ENCODE results near the gene ZMYND15.
A peak's percentile ranks its signal among the peaks of the same experiment; 100 is the strongest.

The ZMYND15 gene

DNA sequence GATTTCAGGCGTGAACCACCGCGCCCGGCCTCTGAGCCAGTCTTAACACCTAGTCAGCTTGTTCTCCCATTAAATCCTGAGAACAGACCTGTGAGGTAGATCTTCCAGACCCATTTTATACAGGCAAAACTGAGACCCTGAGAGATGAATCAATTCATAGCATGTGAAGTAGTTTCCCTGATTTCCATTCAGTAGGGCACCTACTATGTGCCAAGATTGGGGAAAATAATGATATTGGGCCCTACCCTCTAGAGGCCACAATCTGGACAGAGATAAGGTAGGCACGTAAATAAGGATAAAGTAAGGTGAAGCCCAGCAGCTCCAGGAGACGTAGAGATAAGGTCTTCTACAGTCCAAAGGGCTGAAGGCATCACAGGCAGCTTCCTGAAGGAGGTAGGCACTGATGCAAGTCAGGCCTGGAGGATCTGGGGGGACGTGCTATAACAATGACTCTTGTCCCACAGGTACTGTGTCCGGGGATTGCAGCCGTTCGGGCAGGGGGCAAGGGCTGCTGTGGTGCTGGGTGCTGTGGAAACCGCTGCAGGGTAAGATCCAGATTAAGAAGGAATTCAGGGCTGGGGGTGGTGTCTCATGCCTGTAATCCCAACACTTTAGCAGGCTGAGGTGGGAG lies 40.8 kb downstream of the ZMYND15 start:
- Histone ChIP-seq H3K4me3 (ENCODE audit: insufficient read depth, low read depth, low read length, poor library complexity, severe bottlenecking) (no peak overlapping the region), H3K27ac (ENCODE audit: insufficient read depth, low read length, poor library complexity, severe bottlenecking) (no peak overlapping the region), H3K4me1 (ENCODE audit: control insufficient read depth, insufficient read depth, low read length, poor library complexity, severe bottlenecking) (peaks cover 2% of the 10 kb centered on the region), H3K27me3 (replicated peaks; ENCODE audit: control insufficient read depth, insufficient read depth, low read length, poor library complexity, severe bottlenecking) (peaks cover 18% of the 10 kb centered on the region), H3K9me3 (ENCODE audit: control insufficient read depth, low read length) (no peaks in the 10 kb centered on the region), H3K36me3 (ENCODE audit: control insufficient read depth, insufficient read depth, low read length) (no peaks in the 10 kb centered on the region)
- no peak for DNase-seq

GRCh38 chr17:4782652-4783051 lies 43.0 kb downstream of the ZMYND15 start:
- Histone ChIP-seq H3K27me3 (replicated peaks; ENCODE audit: control insufficient read depth, insufficient read depth, low read length, poor library complexity, severe bottlenecking) (peaks cover 32% of the 10 kb centered on the region), H3K4me1 (ENCODE audit: control insufficient read depth, insufficient read depth, low read length, poor library complexity, severe bottlenecking) (peaks cover 10% of the 10 kb centered on the region), H3K4me3 (ENCODE audit: insufficient read depth, low read depth, low read length, poor library complexity, severe bottlenecking) (no peak overlapping the region), H3K27ac (ENCODE audit: insufficient read depth, low read length, poor library complexity, severe bottlenecking) (no peak overlapping the region), H3K9me3 (ENCODE audit: control insufficient read depth, low read length) (no peaks in the 10 kb centered on the region), H3K36me3 (ENCODE audit: control insufficient read depth, insufficient read depth, low read length) (no peaks in the 10 kb centered on the region)
- no peak for DNase-seq

- H3K27ac ChIP-seq (ENCODE audit: insufficient read depth, low read length, poor library complexity, severe bottlenecking): no peak overlapping the region
- DNase-seq: no peak
- no peaks in the 10 kb centered on the region for H3K36me3 ChIP-seq (ENCODE audit: control insufficient read depth, insufficient read depth, low read length)
- H3K4me1 ChIP-seq (ENCODE audit: control insufficient read depth, insufficient read depth, low read length, poor library complexity, severe bottlenecking): peaks cover 18% of the 10 kb centered on the region
- H3K9me3 ChIP-seq (ENCODE audit: control insufficient read depth, low read length): no peaks in the 10 kb centered on the region
- H3K4me3 ChIP-seq (ENCODE audit: insufficient read depth, low read depth, low read length, poor library complexity, severe bottlenecking): no peak overlapping the region
- peaks cover 32% of the 10 kb centered on the region for H3K27me3 ChIP-seq (replicated peaks; ENCODE audit: control insufficient read depth, insufficient read depth, low read length, poor library complexity, severe bottlenecking)
Observed at GRCh38 chr17:4785311-4786105, 45.9 kb downstream of the ZMYND15 start.

GRCh38 chr17:4786106-4786511 lies 46.5 kb downstream of the ZMYND15 start, which contains the start of gene VMO1:
Gene VMO1, minus strand, starts transcription at chr17:4786364. Its CDS starts 12 bp downstream, at chr17:4786352.
- no peak within 1 kb of the TSS for H3K4me3 ChIP-seq (ENCODE audit: insufficient read depth, low read depth, low read length, poor library complexity, severe bottlenecking)
- H3K9me3 ChIP-seq (ENCODE audit: control insufficient read depth, low read length): no peaks in the 10 kb centered on the region
- H3K4me1 ChIP-seq (ENCODE audit: control insufficient read depth, insufficient read depth, low read length, poor library complexity, severe bottlenecking): peaks cover 20% of the 10 kb centered on the region
- no peak for DNase-seq
- peaks cover 32% of the 10 kb centered on the region for H3K27me3 ChIP-seq (replicated peaks; ENCODE audit: control insufficient read depth, insufficient read depth, low read length, poor library complexity, severe bottlenecking)
- H3K27ac ChIP-seq (ENCODE audit: insufficient read depth, low read length, poor library complexity, severe bottlenecking): no peak within 1 kb of the TSS
- no peaks in the 10 kb centered on the region for H3K36me3 ChIP-seq (ENCODE audit: control insufficient read depth, insufficient read depth, low read length)

GRCh38 chr17:4786516-4786915 lies 46.9 kb downstream of the ZMYND15 start:
- peaks cover 31% of the 10 kb centered on the region for H3K27me3 ChIP-seq (replicated peaks; ENCODE audit: control insufficient read depth, insufficient read depth, low read length, poor library complexity, severe bottlenecking)
- DNase-seq: no peak
- peaks cover 20% of the 10 kb centered on the region for H3K4me1 ChIP-seq (ENCODE audit: control insufficient read depth, insufficient read depth, low read length, poor library complexity, severe bottlenecking)
- H3K27ac ChIP-seq (ENCODE audit: insufficient read depth, low read length, poor library complexity, severe bottlenecking): no peak overlapping the region
- no peak overlapping the region for H3K4me3 ChIP-seq (ENCODE audit: insufficient read depth, low read depth, low read length, poor library complexity, severe bottlenecking)
- H3K9me3 ChIP-seq (ENCODE audit: control insufficient read depth, low read length): no peaks in the 10 kb centered on the region
- no peaks in the 10 kb centered on the region for H3K36me3 ChIP-seq (ENCODE audit: control insufficient read depth, insufficient read depth, low read length)

DNA sequence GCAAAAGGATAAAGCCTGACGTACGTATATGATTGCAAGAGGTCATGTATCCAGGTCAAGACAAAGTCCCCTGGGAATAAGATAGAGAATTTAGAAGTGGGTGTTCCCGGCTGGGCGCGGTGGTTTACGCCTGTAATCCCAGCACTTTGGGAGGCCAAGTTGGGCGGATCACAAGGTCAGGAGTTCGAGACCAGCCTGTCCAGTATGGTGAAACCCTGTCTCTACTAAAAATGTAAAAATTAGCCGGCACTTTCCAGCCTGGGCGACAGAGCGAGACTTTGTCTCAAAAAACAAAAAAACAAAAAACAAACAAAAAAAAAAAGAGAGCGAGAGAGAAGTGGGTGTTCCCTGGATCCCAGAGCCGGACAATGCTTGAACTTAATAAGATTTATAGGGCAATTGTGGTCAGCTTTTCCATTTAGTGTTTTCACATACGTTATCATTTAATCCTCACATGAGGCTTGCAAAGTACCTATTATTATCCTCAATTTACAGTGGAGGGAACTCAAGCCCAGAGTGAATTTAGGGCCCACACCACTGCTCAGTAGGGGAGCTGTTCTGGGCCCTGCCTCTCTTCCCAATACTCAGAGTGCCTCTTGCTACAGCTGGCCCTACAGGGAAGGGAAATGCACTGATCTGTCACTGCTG lies 48.6 kb downstream of the ZMYND15 start:
- Histone ChIP-seq H3K4me1 (ENCODE audit: control insufficient read depth, insufficient read depth, low read length, poor library complexity, severe bottlenecking) (peaks cover 20% of the 10 kb centered on the region), H3K27me3 (replicated peaks; ENCODE audit: control insufficient read depth, insufficient read depth, low read length, poor library complexity, severe bottlenecking) (peaks cover 20% of the 10 kb centered on the region), H3K36me3 (ENCODE audit: control insufficient read depth, insufficient read depth, low read length) (no peaks in the 10 kb centered on the region), H3K4me3 (ENCODE audit: insufficient read depth, low read depth, low read length, poor library complexity, severe bottlenecking) (no peak overlapping the region), H3K27ac (ENCODE audit: insufficient read depth, low read length, poor library complexity, severe bottlenecking) (no peak overlapping the region), H3K9me3 (ENCODE audit: control insufficient read depth, low read length) (no peaks in the 10 kb centered on the region)
- DNase-seq: no peak

DNA sequence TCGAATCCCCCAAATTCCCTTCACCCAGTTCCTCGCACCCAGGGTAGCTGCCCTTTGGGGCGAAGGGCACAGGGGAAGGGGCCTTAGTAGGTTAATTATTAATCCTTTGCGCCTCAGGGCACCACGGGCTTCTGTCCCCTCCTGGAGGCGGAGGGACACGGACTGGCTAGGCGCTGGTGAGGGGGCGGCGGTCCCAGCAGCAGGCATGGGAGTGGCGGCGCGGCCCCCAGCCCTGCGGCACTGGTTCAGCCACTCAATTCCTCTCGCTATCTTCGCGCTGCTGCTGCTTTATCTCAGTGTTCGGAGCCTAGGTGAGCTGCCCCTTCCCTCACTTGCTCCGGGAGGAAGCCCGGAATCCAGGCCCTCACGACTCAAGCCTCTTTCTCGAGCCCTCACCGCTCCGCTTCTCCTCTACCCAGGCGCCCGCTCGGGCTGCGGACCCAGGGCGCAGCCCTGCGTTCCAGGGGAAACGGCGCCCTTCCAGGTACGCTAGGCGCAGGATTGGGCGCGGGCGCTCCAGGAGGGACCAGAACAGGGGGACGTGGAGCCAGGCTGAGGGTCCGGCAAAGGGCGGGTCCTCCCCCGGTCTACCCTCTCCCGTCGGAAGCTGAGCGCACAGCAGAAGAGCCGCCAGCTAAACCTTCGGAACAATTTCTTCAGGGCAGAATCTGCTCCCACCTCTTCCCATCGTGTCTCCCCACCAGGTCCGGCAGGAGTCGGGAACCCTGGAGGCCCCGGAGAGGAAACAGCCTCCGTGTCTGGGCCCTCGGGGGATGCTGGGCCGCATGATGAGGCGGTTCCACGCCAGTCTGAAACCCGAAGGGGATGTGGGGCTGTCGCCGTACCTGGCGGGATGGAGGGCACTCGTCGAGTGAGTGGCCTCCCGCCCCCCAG lies 49.4 kb downstream of the ZMYND15 start, which contains the start of gene GLTPD2:
TSS of gene GLTPD2 (plus strand) at position 158 of the 894 bp plus-strand sequence. CDS start at position 206, 48 bp downstream.
- peak within 1 kb of the TSS; percentile 77 for H3K27ac ChIP-seq (ENCODE audit: insufficient read depth, low read length, poor library complexity, severe bottlenecking)
- peak within 1 kb of the TSS; percentile 62 for H3K4me3 ChIP-seq (ENCODE audit: insufficient read depth, low read depth, low read length, poor library complexity, severe bottlenecking)
- peaks cover 15% of the 10 kb centered on the region for H3K27me3 ChIP-seq (replicated peaks; ENCODE audit: control insufficient read depth, insufficient read depth, low read length, poor library complexity, severe bottlenecking)
- no peak for DNase-seq
- H3K9me3 ChIP-seq (ENCODE audit: control insufficient read depth, low read length): no peaks in the 10 kb centered on the region
- peaks cover 20% of the 10 kb centered on the region for H3K4me1 ChIP-seq (ENCODE audit: control insufficient read depth, insufficient read depth, low read length, poor library complexity, severe bottlenecking)
- no peaks in the 10 kb centered on the region for H3K36me3 ChIP-seq (ENCODE audit: control insufficient read depth, insufficient read depth, low read length)

DNA sequence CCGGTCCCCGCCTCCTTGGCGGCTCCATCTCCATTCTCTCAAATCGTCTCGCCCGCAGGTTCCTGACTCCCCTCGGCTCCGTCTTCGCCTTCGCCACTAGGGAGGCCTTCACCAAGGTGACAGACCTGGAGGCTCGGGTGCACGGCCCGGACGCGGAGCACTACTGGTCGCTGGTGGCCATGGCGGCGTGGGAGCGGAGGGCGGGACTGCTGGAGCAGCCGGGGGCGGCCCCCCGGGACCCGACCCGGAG lies 50.0 kb downstream of the ZMYND15 start:
- Histone ChIP-seq H3K4me1 (ENCODE audit: control insufficient read depth, insufficient read depth, low read length, poor library complexity, severe bottlenecking) (peaks cover 20% of the 10 kb centered on the region), H3K27ac (ENCODE audit: insufficient read depth, low read length, poor library complexity, severe bottlenecking) (peak overlapping the region; percentile 77), H3K9me3 (ENCODE audit: control insufficient read depth, low read length) (no peaks in the 10 kb centered on the region), H3K36me3 (ENCODE audit: control insufficient read depth, insufficient read depth, low read length) (no peaks in the 10 kb centered on the region), H3K4me3 (ENCODE audit: insufficient read depth, low read depth, low read length, poor library complexity, severe bottlenecking) (peak overlapping the region; percentile 62), H3K27me3 (replicated peaks; ENCODE audit: control insufficient read depth, insufficient read depth, low read length, poor library complexity, severe bottlenecking) (peaks cover 15% of the 10 kb centered on the region)
- DNase-seq: no peak

DNA sequence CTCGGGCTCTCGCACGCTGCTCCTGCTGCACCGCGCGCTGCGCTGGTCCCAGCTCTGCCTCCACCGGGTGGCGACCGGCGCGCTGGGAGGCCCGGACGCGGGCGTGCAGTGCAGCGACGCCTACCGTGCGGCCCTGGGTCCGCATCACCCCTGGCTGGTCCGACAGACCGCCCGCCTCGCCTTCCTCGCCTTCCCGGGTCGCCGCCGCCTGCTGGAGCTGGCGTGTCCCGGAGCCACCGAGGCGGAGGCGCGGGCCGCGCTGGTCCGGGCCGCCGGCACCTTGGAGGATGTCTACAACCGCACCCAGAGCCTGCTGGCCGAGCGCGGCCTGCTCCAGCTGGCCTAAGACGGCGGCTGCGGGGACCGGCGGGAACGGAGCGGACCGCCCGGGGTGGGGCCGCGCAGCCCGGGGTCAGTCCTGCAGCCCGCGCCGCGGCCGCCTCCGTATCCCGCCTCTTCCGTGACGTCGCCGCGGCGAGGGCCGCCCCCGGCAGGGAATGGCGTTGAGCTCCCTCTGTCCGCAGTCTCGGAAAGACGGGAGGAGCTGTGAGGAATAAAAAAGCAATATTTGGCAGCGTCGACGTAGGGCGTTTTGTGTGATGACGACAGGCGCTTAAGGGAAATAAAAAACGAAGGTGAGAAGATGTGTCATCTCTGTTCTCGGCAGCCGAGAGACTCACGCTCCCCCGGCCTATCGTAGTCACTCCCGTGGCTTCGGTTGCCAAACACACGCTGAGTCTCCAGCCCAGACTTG lies 50.5 kb downstream of the ZMYND15 start:
- H3K4me1 ChIP-seq (ENCODE audit: control insufficient read depth, insufficient read depth, low read length, poor library complexity, severe bottlenecking): peaks cover 20% of the 10 kb centered on the region
- peak; percentile 59 to 68 (median 64) for DNase-seq

More for the DNA sequence above, 50.5 kb downstream of the ZMYND15 start:
- H3K36me3 ChIP-seq (ENCODE audit: control insufficient read depth, insufficient read depth, low read length): no peaks in the 10 kb centered on the region
- peak overlapping the region; percentile 62 for H3K4me3 ChIP-seq (ENCODE audit: insufficient read depth, low read depth, low read length, poor library complexity, severe bottlenecking)
- peak overlapping the region; percentile 77 for H3K27ac ChIP-seq (ENCODE audit: insufficient read depth, low read length, poor library complexity, severe bottlenecking)
- H3K27me3 ChIP-seq (replicated peaks; ENCODE audit: control insufficient read depth, insufficient read depth, low read length, poor library complexity, severe bottlenecking): peaks cover 15% of the 10 kb centered on the region
- no peaks in the 10 kb centered on the region for H3K9me3 ChIP-seq (ENCODE audit: control insufficient read depth, low read length)
